ENCODE results near the gene DUSP16.
"Not testable (repeated sequence)": the region's sequence is repeated elsewhere in the genome, so short reads cannot be mapped to it uniquely, and the experiment has no call there.

DUSP16 gene

GRCh38 chr12:12543959-12544358 lies 18.7 kb downstream of the DUSP16 start:
- no peak for DNase-seq

DNA sequence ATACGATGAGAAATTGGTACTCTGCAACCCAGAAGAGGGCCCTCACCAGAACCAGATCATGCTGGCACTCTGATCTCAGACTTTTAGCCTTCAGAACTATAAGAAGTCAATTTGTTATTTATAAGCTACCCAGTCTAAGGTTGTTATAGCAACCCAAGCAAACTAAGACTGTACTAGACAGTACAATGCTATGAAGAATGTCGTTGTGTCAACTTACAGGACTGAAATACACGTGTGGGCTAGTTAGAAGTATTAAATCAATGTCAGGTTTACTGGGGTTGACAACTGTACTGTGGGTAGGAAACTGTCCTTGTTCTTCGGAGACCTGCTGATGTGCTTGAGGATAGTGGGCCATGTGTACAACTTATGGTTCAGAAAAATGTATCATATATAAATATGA lies 19.7 kb downstream of the DUSP16 start:
- no peak for DNase-seq

DNA sequence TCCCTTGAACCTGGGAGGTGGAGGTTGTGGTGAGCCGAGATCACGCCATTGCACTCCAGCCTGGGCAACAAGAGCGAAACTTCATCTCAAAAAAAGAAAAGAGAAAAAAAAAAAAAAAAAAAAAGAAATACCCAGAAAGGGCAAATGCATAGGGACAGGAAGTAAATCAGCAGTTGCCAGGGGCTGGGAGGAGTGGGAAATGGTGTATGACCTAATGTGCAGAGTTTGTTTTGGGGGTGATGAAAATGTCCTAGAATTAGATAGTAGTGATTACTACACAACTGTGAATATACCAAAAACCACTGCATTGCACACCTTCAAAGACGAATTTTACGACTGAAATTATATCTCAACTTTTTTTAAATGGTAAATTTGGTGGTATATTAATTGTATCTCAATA lies 20.4 kb downstream of the DUSP16 start:
- no peak for DNase-seq

GRCh38 chr12:12541782-12542181 lies 20.9 kb downstream of the DUSP16 start:
- no peak for DNase-seq

DNA sequence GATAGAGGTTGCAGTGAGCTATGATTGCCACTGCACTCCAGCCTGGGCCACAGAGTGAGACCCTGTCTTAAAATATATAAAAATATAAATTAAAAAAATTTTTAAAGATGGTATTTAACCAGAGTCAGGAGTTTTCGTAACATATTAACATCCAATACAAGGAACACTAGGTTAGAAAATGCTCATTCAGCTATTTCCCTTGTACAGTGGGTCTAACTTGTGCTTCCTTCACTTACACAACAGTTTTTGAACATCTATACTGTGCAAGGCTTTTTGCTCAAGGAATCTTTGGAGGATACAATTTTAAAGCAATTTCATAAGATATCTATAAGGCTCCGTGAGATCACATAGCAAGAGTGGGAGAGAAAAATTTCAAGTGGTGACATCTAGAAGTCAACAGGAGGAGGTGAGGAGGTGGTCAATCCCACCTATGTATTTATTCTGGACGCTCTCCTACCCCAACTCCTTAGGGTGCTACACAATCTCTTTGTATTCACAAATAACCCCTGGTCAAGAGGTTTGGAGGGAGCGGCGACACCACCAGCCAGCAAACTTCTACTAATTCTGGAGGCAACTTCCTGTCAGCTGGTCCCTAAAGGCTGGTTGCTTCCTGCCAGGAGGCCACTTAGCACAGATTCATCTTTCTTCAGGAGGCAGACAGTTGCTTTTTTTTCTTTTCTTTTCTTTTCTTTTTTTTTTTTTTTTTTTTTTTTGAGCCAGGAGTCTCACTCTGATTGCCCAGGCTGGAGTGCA lies 22.2 kb downstream of the DUSP16 start:
- no peak for DNase-seq

DNA sequence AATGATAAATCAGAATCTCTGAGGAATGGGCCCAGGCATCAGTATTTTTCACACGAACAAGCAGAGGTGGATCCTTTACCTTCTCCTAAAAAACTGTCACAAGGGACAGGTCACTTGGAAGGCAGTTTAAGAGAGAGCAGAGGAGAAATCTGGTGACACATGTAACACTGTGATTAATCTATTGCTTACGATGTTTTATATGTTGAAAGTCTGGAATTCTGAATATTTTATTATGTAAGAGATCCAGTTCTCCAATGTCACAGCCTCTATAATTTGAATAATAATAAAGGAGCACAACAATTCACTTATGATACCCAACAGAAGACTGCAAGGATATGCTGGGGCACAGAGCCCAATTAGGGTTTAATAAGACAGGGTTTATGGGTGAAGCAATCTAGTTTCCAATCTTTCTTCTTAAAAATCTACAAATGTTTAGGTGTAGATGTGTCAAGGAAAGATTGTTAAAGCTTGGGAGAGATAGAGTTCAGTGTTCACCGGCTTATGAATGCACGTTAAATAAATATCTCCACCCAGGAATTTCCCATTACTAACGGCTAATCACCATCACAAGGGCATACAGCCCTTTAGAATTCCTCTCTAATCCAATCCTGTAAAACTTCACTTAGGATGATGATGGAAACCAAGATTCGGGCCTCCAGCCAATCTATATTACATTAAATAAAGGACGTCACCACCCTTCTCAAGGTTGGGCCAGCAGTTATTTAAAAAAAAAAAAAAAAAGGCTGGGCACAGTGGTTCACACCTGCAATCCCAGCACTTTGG lies 23.4 kb downstream of the DUSP16 start:
- DNase-seq, result no peak

DNA sequence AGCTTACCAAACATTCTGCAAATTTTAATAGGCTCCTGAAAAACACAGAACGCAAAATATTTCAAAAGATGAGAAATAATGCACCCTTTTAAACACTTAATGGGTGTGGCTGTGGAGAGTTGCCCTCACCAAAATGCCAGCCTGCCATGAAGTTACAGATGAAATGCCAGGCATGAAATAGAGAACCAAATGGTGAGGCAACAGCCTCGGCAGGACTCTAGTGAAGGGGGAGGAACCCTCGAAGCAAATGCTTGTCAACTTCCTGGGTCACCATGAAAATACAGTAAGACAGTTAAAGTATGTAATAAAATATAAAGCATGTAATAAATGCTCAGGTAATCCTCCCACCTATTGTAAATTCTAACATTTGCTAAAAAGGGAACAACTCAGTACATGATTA lies 24.1 kb downstream of the DUSP16 start:
- no peak for DNase-seq

GRCh38 chr12:12537421-12537820 lies 25.2 kb downstream of the DUSP16 start:
- no peak for DNase-seq

GRCh38 chr12:12534975-12535374 lies 27.7 kb downstream of the DUSP16 start:
- DNase-seq, result no peak

DNA sequence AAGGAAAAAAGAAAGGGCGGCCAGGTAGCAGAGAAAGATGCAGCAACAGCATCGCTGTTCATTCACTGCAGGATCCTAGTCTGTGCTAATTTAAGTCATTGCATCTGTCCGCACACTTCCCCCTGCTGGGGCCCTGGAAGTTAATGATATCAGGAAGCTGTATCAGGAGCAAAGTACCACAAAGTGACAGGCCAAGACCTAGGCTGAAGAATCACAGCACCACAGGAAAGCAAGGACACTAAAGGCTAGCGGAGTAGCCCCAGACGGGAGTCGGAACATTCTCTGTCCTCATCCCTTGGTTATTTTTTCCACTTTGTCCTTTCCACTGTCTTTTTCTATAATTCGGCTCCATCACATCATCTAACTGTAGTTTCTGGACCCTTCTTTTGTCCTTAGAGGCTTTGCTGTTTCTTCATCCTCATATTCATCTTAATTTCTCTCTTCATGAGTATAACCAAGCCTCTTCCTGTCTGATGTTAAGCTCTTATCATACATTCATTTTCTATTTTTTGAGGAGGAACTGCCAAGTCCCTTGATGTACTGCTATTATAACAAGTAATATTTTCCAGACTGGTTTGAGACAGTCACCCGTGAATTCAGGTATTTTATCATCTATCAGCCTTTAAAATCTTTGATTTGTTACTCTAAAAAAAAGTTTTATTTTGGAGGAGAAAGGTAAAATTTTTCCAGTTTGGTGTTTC lies 28.3 kb downstream of the DUSP16 start:
- DNase-seq, result no peak

DNA sequence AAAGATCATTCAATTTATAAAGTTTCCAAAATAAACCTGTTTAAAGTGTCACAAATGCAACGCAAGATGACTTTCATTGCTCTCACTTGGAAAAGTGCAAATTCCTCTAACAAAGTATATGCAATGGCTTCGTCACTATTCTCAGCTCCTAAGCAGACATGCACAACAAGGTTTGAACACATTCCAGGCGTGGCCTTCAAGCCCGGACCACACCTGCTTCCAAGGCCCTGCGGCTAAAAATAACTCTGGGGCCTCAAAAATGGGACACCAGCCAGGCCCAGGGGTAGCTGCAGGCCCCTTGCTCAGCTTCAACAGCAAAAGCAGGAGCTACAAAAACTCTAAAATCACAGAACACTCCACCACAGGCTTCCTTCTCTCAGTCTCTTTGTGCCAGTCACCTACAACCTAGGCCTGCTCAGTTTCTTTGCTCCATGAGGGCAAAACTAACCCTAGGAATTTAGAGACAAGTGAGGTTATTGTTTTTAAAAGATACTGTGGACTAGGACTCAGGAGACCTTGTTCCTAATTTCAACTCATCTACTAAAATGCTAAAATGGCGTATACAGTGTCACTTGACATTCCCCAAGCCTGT lies 29.3 kb downstream of the DUSP16 start:
- no peak for DNase-seq

- no peak for DNase-seq
Measured at GRCh38 chr12:12531194-12531593, 31.5 kb downstream of the DUSP16 start.

- no peak for DNase-seq
Measured at GRCh38 chr12:12529783-12530421, 32.8 kb downstream of the DUSP16 start.

GRCh38 chr12:12528361-12529270 lies 34.0 kb downstream of the DUSP16 start:
- DNase-seq, result no peak

DNA sequence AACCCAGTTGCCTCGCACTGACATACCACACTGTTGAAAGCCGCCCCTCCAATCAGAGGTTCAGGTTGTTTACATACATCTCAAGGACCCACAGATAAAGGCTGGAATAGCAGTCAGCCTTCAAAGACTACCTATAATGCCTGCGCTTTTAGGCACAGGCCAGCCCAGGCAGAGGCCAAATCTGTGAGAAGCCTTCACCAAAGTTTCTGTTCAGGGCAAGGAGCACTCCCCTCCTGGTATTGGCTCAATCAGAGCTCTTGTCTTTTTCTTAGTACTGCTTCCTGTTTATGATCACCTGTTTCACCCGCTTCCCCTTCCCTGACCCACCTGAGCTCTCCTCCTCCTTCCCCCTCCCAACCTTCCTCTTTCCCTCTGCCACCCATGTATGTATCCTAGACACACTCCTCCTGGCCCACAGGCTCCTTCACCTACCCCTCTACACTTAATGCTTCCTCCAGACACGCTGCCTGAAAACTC lies 34.8 kb downstream of the DUSP16 start:
- no peak for DNase-seq

DNA sequence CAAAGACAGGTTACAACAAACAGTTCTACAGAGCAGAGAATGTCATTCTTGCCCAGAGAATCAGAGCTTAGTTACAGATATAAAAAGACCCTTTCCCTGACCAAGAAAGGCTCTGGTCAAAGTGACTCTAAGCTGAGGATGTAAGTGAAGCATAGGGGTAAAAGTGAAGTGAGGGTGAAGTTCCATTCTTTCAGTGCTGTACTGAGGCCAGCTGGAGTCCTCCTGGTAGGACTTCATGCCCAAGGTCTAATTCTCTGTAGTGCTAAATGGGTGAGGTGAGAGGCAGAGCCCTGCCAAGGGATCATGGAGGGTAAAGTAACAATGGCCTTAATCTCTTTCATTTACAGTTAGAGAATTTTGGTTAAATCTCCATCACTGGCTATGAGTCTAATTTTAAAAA lies 38.5 kb downstream of the DUSP16 start:
- no peak for DNase-seq

GRCh38 chr12:12523229-12523628 lies 39.4 kb downstream of the DUSP16 start:
- DNase-seq, result no peak

GRCh38 chr12:12522657-12523056 lies 40.0 kb downstream of the DUSP16 start:
- DNase-seq, result not testable (repeated sequence)

- no peak for DNase-seq
Measured at GRCh38 chr12:12521888-12522287, 40.8 kb downstream of the DUSP16 start.

DNA sequence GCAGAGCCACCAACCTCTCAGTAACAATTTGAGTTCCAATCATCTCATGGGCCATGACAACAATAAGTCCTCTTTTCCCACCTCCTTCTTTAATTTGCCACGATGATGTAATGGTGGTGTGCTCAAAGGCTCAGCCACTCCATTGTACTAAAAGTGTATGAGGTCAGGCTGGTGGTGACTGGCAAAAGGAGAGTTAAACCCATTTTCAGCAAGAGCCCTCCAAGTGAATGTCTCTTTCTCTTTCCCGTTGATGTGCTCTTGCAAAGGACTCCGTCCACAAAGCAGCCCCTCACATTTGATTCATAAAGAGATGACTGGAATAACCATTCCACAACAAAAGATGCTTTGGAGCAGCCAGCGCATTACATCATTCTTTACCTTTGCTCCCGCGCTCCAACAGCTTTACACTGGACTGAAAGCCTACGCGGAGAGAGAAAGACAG lies 41.6 kb downstream of the DUSP16 start:
- DNase-seq, result no peak

DNA sequence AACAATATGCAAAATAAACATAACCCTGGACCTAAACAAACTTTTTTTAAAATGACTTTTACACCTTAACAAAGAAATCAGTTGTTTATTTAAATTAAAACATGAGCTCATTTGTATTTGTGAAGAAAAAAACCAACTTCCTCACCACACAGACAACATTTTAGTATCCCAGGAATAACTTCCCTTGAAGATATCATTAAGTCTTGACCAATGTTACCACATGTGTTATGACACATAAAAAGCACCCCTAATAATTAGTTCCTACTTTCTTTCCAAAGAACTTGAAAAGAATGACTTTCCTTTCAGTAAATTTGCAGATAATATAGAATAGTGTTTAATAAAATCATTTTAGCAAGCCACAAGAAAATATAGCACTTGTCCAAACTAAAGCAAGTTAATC lies 42.4 kb downstream of the DUSP16 start:
- no peak for DNase-seq

Measured in activated effector memory CD4-positive, alpha-beta T cell treated with anti-CD3 and anti-CD28 coated beads, Interleukin-2, amount 50 U/mL, for 16 hours (primary cell).